HepG2 (cell line): ENCODE data around the gene DDC. TPM values are rescaled to one million over a fixed set of nuclear protein-coding genes. Genes with fewer than 3 reads are reported as not detected.

Experiments used
- ATAC-seq: fragments of 200-7000 bp; cut with Tn5 transposase; 3 replicates; pipeline ENCODE4 v1.9.1; 2020; ENCODE audit warnings: mild to moderate bottlenecking, moderate library complexity
- BruUV-seq: library from RNA; stranded (reverse); fragments of 400-500 nt; replicated peaks from 2 replicates; lab custom pipeline; 2021; lab: Mats Ljungman, UMichigan
- CTCF ChIA-PET: fragments of 300-600 bp; formaldehyde crosslinking; extraction: SDS; loops from one replicate; lab custom pipeline; 2021; ENCODE audit warnings: low total read pairs, inconsistent platforms, low intra/inter-chr PET ratio; lab: Yijun Ruan, JAX
- POLR2A ChIA-PET: fragments of 350-600 bp; sonication (Branson Sonifier 250); formaldehyde crosslinking; loops from one replicate; lab custom pipeline; 2020; ENCODE audit warnings: antibody characterized with exemption, inconsistent platforms; lab: Yijun Ruan, JAX
- DNase-seq: peaks from one replicate; pipeline ENCODE4 v3.0.0-alpha.2; 2015; ENCODE audit warnings: low spot score
- FAIRE-seq: peaks from 3 replicates; lab custom pipeline; 2011; peaks lifted over from hg19 to GRCh38; lab: Jason Lieb, UNC
- H2AFZ ChIP-seq: one replicate; pipeline ENCODE4 v1.6.1; 2011; ENCODE audit warnings: low read length, inconsistent platforms
- H3K27ac ChIP-seq: fragments of 300-600 bp; 3 replicates; pipeline ENCODE4 v1.8.0; 2011; ENCODE audit warnings: mixed run types, mild to moderate bottlenecking, mixed read lengths, low read length, inconsistent platforms; ENCODE audit not compliant: insufficient read depth; ENCODE audit errors: extremely low read length
- H3K27me3 ChIP-seq, 2 experiments: fragments of 200-600 bp in 1 of 2; 2 replicates in 1 of 2; 3 replicates in 1 of 2; pipeline versions ENCODE4 v1.6.0 to v1.8.0; 2011; ENCODE audit warnings: low read length in 2 of 2, mild to moderate bottlenecking in 2 of 2, moderate library complexity in 2 of 2, inconsistent platforms in 1 of 2; ENCODE audit not compliant: insufficient read depth in 2 of 2, control insufficient read depth in 1 of 2
- H3K36me3 ChIP-seq, 2 experiments: fragments of 200-600 bp in 1 of 2; replicated peaks in 1 of 2; 2 replicates in 1 of 2; 3 replicates in 1 of 2; pipeline versions ENCODE4 v1.5.1 to v1.8.0; 2011; ENCODE audit warnings: low read length in 2 of 2, inconsistent platforms in 1 of 2; ENCODE audit not compliant: insufficient read depth in 2 of 2, control insufficient read depth in 1 of 2
- H3K4me1 ChIP-seq: 2 replicates; pipeline ENCODE4 v1.5.1; 2012; ENCODE audit warnings: low read length, inconsistent platforms; ENCODE audit not compliant: insufficient read depth
- H3K4me2 ChIP-seq: 2 replicates; pipeline ENCODE4 v1.6.0; 2011; ENCODE audit warnings: low read depth, low read length, inconsistent platforms
- H3K4me3 ChIP-seq, 3 experiments: fragments of 200-600 bp in 1 of 3; sonication (generic), shearing (Covaris generic) in 1 of 3; replicated peaks in 1 of 3; 2 replicates each; pipeline ENCODE4 v1.5.1; 2011 to 2016; ENCODE audit warnings: low read length in 3 of 3, inconsistent platforms in 2 of 3, low read depth in 2 of 3, mild to moderate bottlenecking in 2 of 3, control low read depth in 1 of 3, mixed read lengths in 1 of 3; ENCODE audit not compliant: insufficient read depth in 1 of 3
- H3K79me2 ChIP-seq: one replicate; pipeline ENCODE4 v1.6.1; 2011; ENCODE audit warnings: low read length, inconsistent platforms; ENCODE audit not compliant: insufficient read depth
- H3K9ac ChIP-seq: 2 replicates; pipeline ENCODE4 v1.6.0; 2011; ENCODE audit warnings: mild to moderate bottlenecking, low read depth, low read length, inconsistent platforms; ENCODE audit not compliant: insufficient read depth
- H3K9me3 ChIP-seq: 2 replicates; pipeline ENCODE4 v1.5.1; 2012; ENCODE audit warnings: mild to moderate bottlenecking, low read length
- H4K20me1 ChIP-seq: 2 replicates; pipeline ENCODE4 v1.6.0; 2011; ENCODE audit warnings: inconsistent platforms, mild to moderate bottlenecking, low read length, moderate library complexity; ENCODE audit not compliant: insufficient read depth
- CBX2 ChIP-seq, 2 experiments: fragments of 200-600 bp in 1 of 2; sonication (generic); formaldehyde crosslinking in 1 of 2; IDR thresholded peaks; 2 replicates each; pipeline versions ENCODE4 v1.7.0 to v1.8.1; 2018 to 2022; ENCODE audit warnings: low read depth in 2 of 2, low read length in 1 of 2, mild to moderate bottlenecking in 1 of 2, missing genetic modification reagents in 1 of 2
- KAT7 ChIP-seq: IDR thresholded peaks from 2 replicates; pipeline ENCODE4 v1.6.1; 2018; ENCODE audit warnings: borderline replicate concordance, missing compliant biosample characterization
- RARG ChIP-seq: sonication (generic); formaldehyde crosslinking; IDR thresholded peaks from 2 replicates; pipeline ENCODE4 v1.4.0; 2020; ENCODE audit warnings: low read depth, mild to moderate bottlenecking, missing genetic modification reagents
- WGBS: methylation state at CpG from one replicate; pipeline ENCODE4 v1.1.6; 2017; ENCODE audit warnings: low lambda C conversion rate; 5-methylcytosine and 5-hydroxymethylcytosine counted together
- in situ Hi-C: cut with HindIII; loops from 2 replicates; pipeline ENCODE4 v1.10.0; 2017; ENCODE audit warnings: low pct_unique_long_range_greater_than_20kb; ENCODE audit not compliant: extremely low pct_ligation_motif_present
- intact Hi-C: fragments of 100-400 bp; cut with micrococcal nuclease; formaldehyde crosslinking; loops from one replicate; pipeline ENCODE4 v1.10.0; 2022; ENCODE audit not compliant: unreplicated experiment
- polyA plus RNA-seq, 8 experiments: library from polyadenylated mRNA; depleted of rRNA in 3 of 8; stranded (reverse) in 7 of 8; unstranded in 1 of 8; fragments of >200 nt; fragmentation: Illumina TruSeq in 4 of 8; extraction: Trizol in 4 of 8; gene quantifications; 2 replicates each; pipeline versions ENCODE4 v1.2.1 to v1.2.3, GENCODE V29; 2011 to 2016; ENCODE audit warnings: low read depth in 4 of 8, missing spikeins in 1 of 8, mixed read lengths in 1 of 8; ENCODE audit not compliant: insufficient read depth in 1 of 8
- total RNA-seq, 5 experiments: library from RNA; depleted of rRNA; stranded (reverse); fragments of >200 nt; fragmentation: Illumina TruSeq; extraction: Trizol; gene quantifications; 2 replicates each; pipeline ENCODE4 v1.2.3, GENCODE V29; 2016; ENCODE audit warnings: low read depth in 1 of 5
- TF ChIP-seq, protein P1 (sequence below): sonication (generic); formaldehyde crosslinking; IDR thresholded peaks from 2 replicates; pipeline ENCODE4 v1.8.1; 2023; ENCODE audit warnings: mild to moderate bottlenecking, missing genetic modification reagents
- TF ChIP-seq, protein P2 (sequence below): sonication (generic); formaldehyde crosslinking; IDR thresholded peaks from 2 replicates; pipeline ENCODE4 v1.5.0; 2020; ENCODE audit warnings: missing genetic modification reagents
- TF ChIP-seq, protein P3 (sequence below): sonication (generic); formaldehyde crosslinking; conservative IDR thresholded peaks from 2 replicates; pipeline ENCODE4 v1.4.0; 2020; ENCODE audit warnings: missing genetic modification reagents

DDC gene
- total and polyA plus RNA-seq, 2 of the 13 experiments (the other 11 are each of a cell fraction or from before 2014, with no cell fraction given), result 11.7 to 93.3 TPM

DNA sequence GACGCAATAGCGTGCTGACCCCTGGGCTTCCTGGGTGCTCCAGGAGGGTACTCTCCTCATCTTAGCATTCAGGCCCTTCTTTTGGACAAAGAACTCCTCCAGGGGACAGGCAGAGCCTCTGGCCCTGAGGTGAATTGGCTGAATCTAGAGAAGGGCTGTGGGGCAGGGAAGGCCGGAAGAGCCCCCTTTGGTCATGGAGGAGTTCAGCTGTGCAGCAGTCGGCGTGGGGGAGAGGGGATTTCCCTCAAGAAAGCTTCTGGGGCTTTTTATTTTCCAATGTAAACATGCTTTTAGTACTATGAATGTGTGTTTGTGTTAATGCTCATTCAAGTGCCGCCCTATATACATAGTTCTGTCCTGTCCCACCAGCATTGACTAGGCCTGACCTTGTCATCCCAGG lies 153.9 kb downstream of the DDC start:
- no peaks in the 10 kb centered on the region for H3K9me3 ChIP-seq
- no peak for DNase-seq
- no peaks in the 10 kb centered on the region for H3K4me1 ChIP-seq
- H2AFZ ChIP-seq, result no peak overlapping the region
- no peak for ATAC-seq
- WGBS, result 19% methylated on average over 6 of the region's 6 CpGs
- in situ Hi-C loops, result loop anchor here (10.0 kb wide), 2 partner anchors 207 to 267 kb away; no protein-coding TSS in a partner anchor
- peaks cover 0 to 21% of the 10 kb centered on the region in 2 experiments; a peak in 2 of 5 replicates for H3K27me3 ChIP-seq
- H3K4me2 ChIP-seq, result no peak overlapping the region
- POLR2A ChIA-PET, result no interaction called here
- TF ChIP-seq CBX2 (IDR thresholded peaks at IDR 0.05; ENCODE audit: low read depth, low read length), result no peak
- no peak for TF ChIP-seq CBX2 (CRISPR knock-in tag; IDR thresholded peaks at IDR 0.05; ENCODE audit: low read depth)
- TF ChIP-seq, protein P1, sequence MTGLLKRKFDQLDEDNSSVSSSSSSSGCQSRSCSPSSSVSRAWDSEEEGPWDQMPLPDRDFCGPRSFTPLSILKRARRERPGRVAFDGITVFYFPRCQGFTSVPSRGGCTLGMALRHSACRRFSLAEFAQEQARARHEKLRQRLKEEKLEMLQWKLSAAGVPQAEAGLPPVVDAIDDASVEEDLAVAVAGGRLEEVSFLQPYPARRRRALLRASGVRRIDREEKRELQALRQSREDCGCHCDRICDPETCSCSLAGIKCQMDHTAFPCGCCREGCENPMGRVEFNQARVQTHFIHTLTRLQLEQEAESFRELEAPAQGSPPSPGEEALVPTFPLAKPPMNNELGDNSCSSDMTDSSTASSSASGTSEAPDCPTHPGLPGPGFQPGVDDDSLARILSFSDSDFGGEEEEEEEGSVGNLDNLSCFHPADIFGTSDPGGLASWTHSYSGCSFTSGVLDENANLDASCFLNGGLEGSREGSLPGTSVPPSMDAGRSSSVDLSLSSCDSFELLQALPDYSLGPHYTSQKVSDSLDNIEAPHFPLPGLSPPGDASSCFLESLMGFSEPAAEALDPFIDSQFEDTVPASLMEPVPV (CRISPR knock-in tag), result no peak
- TF ChIP-seq, protein P2, sequence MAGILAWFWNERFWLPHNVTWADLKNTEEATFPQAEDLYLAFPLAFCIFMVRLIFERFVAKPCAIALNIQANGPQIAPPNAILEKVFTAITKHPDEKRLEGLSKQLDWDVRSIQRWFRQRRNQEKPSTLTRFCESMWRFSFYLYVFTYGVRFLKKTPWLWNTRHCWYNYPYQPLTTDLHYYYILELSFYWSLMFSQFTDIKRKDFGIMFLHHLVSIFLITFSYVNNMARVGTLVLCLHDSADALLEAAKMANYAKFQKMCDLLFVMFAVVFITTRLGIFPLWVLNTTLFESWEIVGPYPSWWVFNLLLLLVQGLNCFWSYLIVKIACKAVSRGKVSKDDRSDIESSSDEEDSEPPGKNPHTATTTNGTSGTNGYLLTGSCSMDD (CRISPR knock-in tag), result no peak
- TF ChIP-seq RARG (CRISPR knock-in tag), result no peak
- no peak for TF ChIP-seq KAT7 (CRISPR knock-in tag)
- TF ChIP-seq, protein P3, sequence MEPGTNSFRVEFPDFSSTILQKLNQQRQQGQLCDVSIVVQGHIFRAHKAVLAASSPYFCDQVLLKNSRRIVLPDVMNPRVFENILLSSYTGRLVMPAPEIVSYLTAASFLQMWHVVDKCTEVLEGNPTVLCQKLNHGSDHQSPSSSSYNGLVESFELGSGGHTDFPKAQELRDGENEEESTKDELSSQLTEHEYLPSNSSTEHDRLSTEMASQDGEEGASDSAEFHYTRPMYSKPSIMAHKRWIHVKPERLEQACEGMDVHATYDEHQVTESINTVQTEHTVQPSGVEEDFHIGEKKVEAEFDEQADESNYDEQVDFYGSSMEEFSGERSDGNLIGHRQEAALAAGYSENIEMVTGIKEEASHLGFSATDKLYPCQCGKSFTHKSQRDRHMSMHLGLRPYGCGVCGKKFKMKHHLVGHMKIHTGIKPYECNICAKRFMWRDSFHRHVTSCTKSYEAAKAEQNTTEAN (CRISPR knock-in tag), result no peak
- H3K9ac ChIP-seq, result no peak overlapping the region
- intact Hi-C loops, result no loop called here
- no peak overlapping the region for H3K27ac ChIP-seq
- H3K4me3 ChIP-seq, result no peak overlapping the region
- BruUV-seq, result no TSS peak
- FAIRE-seq, result no peak
- no peaks in the 10 kb centered on the region for H4K20me1 ChIP-seq
- H3K79me2 ChIP-seq, result no peaks in the 10 kb centered on the region
- no peaks in the 10 kb centered on the region for H3K36me3 ChIP-seq
- CTCF ChIA-PET, result no interaction called here
